ENCODE data around the gene OPRL1.

OPRL1 gene

DNA sequence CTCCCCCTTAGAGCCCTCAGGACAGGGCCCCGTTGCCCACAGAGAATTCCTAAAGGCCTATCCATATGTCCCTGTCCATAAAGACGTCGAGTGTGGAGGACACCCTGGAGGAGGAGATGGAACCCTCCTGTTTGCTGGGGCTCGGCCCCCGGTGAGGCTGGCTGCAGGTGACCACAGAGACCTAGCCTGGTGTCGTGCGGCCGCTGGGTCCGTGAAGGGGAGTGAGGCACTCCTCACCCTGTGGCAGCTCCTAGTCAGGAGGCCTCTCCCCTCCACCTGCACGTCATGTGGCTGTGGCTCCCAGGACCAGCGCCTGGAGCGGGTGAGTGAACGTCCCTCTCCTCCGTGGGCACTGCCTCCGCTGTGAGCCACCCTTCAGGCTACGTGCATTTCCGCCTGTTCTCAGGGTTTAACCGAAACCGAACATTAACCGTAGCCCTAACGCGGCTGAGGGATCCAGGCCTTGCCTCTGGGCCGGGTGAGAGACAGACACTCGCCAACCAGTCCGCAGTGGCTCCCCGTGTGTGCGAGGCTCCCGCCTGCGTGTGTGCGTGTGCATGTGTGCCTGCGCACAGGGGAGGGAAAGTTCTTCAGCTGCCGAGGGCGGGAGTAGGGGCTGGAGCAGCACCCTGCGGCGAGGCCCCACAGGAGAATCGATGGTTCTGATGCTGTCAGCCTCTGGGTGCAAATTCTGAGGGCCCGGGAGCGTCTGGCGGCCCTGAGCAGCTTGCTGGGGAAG is 22.8 kb upstream of the OPRL1 start:
- DNase-seq (ENCODE audit: low spot score): no peak

DNA sequence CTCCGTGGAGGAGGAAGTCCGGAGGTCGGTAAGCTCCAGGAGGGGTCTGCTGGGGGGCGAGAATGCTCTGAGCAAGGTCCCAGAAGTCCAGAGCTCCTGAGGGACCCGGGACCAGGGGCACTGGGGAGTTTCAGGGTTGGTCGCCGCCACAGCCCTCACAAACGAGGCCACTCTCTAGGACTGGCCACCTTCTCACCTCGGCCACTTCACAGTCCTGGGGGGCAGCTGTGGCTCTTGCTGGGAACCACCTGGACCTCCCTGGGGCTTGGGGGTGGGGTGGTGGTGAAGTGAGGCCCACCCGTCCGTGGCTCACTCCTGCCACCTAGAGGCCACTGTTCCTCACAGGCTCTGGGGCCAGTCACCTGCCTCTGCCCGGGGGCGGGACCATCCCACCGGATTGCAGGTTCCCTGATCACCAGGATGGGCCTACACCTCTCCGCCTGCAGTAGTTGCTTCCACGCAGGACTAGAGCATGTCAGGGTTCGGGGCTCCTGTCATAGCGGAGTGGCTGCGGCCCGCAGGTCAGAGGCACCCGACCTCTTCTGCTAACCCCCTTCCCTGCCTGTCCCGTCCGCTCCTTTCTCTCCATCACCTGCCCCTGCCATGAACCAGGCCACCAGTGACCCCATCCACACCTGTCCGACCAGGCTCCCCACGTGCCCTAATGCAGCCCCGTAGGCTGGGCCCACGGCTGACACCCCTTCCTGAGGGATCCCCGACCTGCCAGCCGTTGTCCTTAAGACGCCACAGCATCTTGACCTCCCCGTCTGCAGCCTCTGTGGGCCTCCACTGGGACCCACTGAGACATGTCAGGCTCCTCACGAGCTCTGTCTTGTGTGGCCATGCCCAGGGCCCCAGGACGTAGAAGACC is 22.0 kb upstream of the OPRL1 start:
- DNase-seq (ENCODE audit: low spot score): no peak

GRCh38 chr20:64058536-64058935 is 21.3 kb upstream of the OPRL1 start:
- no peak for DNase-seq (ENCODE audit: low spot score)

GRCh38 chr20:64062276-64062595 is 17.6 kb upstream of the OPRL1 start:
- DNase-seq (ENCODE audit: low spot score): peak; percentile 51

DNA sequence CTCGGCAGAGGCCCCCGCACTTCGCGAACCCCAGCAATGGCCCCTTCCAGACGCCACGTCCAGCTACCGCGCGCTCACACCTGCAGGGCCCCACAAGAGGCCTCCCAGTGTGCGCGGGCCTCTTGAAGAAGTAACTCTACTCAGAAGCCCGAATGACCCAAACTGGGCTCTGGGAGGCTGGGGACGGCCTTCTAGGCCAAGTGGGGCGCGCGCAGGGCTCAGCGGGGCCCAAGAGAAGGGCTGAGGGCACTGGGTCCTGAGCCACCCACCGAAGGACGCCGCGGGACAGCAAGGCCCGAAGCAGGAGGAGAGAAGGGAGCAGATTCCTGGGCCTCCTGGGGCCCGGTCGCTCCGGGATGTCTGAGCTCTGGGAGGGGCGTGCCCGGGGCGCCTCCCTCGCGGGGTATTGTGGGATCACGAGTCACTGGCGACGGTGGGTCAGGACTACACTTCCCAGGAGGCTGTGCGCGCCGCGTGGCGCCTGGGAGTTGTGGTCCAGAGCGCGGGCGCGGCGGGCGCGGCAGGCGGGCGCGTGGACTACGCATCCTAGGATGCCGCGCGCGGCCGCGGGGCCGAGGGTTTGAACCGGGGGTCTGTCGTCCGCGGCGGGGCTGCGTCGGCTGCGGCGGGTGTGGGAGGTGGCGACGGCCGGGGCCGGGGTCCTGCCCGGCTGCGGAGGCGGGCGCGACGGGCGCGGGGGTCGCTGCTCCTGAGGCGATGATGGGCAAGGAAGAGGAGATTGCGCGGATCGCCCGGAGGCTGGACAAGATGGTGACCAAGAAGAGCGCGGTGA is 17.1 kb upstream of the OPRL1 start, which contains the start of gene TCEA2:
TSS of gene TCEA2 (plus strand) at position 603 of the 793 bp plus-strand sequence. CDS start at position 718, 115 bp downstream.
- DNase-seq (ENCODE audit: low spot score): peak; percentile 94

DNA sequence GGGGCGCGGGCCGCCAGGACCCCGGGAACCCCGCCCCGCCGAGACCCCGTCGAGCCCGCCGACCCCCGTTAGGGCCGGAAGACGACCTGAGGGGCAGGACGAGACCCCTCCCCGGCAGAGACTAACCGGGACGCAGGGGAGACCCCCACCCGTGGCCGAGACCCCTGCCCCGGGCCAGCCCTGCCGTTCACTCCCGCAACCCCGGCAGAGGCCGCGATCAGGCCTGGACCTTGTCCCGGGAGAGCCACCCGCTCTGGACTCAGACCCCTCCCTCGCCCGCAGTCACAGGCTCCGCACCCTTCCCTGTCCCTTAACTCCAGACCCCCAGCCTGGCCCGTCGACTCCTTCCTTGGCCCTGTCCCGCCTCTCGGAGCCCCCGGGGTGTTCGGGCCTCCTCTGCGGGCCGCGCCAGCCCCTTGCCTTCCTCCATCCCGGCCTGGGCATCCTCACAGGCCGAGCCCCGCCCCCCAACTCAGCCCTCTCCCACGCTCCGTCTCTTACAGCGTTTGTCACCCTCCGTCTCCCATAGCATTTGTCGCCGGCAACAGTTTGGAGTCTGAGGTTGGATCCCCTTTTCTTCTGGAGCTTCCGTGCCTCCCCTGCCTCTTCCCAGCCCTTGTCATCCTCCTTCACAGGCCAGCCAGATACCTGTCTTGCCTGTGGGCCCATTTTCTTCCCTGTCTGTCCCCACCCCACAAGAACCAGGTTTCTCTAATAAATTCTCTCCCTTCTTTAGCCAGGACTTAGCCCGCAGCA is 16.3 kb upstream of the OPRL1 start:
- DNase-seq (ENCODE audit: low spot score): no peak

DNA sequence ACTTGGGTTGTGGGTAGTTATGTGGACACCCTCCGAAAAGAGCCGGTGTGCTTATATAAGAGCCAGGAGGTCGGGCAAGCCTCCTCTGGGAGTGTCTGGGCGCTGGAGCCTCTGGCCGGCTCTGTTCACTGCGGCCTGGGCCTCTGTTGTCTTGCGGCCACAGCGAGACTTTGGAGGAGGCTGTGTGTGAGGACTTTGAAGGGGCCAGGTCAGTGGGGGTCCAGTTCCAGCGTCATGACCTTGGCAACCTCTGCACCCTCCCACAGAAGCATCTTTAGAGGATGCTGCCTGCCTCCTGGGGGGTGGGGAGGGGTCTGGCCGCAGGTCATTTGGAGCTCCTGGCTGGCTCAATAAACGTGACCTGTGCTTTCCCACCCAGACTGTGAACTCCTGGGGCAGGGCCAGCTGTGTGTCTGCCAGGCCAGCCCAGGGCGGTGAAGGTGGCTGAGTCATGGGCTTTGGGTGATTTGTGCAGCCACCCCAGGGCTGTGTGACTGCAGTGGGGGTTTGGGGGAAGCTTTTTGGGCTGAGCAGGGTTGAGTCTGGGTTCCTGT is 15.7 kb upstream of the OPRL1 start:
- DNase-seq (ENCODE audit: low spot score): no peak

DNA sequence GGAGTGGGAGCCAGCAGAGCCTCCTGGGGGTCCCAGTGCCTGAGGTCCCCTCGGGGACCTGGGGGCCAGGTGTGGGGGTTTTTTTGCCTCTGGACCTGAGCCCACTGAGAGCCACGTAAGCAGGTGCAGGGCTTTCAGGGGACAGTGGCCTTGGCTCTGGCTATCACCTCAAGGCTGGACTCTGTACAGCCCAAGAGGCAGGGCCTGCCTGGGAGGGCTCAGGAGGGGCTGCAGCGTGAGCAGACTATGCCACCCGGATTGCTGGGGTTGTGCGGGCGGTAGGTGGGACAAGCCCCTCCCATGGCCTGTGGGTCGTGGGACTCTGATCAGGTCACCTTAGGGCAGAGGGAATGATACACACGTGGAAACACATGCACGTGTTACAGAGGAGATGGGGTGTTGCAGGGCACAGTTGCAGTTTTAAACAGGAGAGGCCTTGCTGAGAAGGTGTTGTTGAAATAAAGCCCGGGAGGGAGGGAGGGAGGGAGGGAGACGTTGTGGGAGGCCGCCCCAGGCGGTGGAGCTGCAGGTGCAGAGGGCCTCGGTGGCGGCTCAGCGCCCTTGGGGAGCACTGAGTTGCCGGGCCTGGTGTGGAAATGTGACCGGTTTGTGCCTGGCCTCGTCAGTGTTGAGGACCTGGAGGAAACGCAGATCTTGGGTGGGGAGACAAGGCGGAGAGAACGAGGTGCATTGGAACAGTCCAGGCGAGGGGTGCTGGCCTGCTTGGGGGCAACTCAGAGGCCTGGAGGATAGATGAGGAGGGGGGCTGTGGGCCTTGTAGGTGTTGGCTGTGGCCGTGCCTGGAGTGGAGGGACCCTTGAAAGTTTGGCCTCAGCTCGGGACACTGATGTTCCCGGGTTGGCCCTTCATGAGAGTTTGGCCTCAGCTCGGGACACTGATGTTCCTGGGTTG is 14.6 kb upstream of the OPRL1 start:
- no peak for DNase-seq (ENCODE audit: low spot score)

DNA sequence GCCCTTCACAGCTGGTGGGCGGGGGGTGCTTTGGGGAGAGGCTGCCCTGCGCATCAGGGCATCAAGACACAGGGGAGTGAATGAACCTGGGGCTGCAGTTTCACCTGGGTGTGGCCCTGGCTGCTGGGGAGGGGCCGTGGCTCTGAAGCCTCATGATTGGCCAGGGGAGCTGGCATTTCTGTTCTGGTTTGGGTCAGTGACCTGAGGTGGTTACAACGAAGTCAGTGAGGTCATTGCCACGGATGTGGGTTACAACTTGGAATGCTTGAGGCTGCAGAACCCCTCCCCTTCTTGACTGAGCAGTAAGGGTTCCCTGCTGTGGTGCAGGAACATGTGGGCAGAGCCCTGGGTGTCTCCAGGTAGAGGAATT is 13.9 kb upstream of the OPRL1 start:
- DNase-seq (ENCODE audit: low spot score): no peak

DNA sequence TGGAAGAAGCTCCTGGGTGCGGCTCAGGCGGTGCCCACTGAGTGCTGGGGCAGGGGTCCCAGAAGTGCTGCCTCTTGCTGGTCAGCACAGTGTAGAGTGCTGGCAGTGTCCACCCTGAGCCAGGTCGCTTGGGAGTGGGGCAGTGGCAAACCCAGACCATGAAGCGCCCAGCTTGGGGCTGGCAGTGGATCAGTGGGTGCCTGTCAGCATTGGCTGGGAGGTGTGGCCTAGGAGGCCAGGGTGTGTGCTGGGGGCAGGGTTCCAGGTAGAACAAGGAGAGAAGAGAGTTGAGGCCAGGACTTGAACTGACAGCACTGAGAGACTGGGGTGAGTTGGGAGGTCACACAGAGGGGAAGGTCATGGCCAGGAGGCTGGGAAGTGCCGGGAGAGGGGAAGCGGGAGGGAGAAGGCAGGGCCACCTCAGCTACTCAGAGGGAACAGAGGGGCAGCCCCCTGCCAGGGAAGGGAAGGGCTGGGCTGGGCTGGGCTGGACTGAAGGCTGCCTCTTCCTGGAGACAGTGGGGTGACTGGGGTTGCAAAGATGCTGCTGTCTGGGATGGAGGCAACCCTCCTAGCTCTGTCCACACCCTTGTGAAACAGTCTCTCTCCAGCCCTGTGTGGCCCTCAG is 12.8 kb upstream of the OPRL1 start:
- DNase-seq (ENCODE audit: low spot score): no peak

DNA sequence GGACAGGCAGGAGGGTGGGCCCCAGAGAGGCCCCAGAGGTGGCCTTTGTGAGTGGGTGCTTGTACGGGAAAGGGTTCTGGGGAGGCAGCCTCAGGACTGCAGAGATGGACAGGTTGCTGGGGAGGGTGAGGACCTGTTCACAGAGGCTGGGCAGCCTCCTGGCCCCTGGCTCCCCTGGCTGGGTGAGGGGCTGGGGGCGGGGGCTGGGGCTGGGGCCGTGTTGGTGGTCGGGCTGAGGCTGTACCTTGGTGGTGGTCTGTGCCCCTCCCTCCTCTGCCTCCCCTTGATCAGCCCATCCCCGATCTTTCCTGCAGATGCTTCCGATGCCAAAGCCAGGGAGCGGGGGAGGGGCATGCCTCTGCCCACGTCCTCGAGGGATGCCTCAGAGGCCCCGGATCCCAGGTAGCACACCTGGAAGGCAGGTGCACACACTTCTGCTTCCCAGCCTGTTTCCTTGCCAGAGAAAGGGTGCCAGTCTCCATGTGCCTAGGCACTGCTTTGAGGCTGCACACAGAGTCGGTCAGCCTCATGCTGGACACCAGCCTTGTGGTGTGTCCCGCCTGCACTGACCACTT is 12.1 kb upstream of the OPRL1 start:
- no peak for DNase-seq (ENCODE audit: low spot score)

- DNase-seq (ENCODE audit: low spot score): no peak
These were observed 11.3 kb upstream of the OPRL1 start for GRCh38 chr20:64068386-64069208.

DNA sequence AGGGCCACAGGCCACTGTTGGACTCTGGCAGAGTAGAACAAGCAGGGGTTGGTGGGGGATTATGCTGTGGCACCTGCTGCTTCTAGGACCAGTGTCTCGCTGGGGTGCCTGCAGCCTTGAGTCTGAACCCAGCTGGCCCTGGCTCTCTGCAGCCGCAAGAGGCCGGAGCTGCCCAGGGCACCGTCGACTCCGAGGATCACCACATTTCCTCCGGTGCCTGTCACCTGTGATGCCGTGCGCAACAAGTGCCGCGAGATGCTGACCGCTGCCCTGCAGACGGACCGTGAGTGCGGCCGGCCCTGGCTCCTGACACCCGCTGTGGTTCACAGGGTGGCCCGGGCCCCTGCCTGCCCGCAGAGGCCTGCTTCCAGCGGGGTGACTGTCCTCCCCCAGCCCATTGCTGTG is 10.7 kb upstream of the OPRL1 start:
- no peak for DNase-seq (ENCODE audit: low spot score)

DNA sequence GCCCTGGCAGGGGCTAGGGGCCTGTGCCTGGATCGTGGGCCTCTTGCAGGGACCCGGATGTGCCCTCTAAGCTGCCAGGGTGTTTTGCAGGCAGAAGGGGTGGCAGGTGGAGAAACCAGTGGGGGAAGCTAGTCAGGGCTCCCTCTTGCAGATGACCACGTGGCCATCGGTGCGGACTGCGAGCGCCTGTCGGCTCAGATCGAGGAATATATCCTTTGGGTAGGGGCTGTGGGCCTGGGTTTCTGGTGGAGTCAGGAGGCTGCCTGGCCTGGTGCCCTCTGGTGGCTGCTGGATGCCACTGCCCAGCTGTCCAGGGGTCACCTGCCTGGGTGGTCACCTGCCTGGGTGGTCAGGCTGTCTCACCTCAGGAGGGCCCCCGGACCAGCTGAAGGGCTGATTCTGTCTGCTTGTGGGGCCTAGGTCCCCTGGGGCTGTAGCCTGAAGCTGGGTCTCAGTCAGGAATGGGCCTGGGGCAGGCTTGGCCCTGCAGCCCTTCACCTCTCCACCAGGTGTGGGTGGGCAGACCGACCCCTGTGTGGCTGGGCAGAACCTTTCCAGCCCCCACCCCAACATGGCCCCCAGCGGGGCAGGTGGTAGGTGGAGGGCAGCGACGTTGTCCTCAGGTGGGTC is 10.2 kb upstream of the OPRL1 start:
- DNase-seq (ENCODE audit: low spot score): no peak

DNA sequence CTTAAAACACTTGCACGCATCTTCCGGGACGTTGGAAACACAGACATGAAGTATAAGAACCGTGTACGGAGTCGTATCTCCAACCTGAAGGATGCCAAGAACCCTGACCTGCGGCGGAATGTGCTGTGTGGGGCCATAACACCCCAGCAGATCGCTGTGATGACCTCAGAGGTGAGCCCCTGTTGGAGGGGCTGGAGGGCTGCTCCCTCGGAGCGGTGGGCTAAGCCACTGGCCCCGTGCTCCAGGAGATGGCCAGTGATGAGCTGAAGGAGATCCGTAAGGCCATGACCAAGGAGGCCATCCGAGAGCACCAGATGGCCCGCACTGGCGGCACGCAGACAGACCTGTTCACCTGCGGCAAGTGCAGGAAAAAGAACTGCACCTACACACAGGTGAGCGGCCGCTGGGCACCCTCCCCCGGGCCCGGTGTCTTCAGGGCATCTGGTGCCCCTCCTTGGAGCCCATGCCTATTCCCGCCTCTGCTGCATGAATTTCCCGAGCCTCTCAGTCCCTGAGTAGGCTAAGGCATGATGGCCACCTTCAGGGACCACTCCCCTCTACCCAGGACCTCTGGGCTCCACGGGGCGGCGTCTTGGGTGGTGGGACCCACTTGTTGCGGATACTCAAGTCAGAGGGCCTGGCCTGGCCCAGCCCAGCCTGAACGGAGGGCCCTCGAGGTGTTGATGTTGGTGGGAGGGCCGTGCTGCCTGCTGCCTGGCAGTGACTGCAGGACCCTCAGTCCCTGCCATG is 9.5 kb upstream of the OPRL1 start:
- DNase-seq (ENCODE audit: low spot score): no peak

- DNase-seq (ENCODE audit: low spot score): no peak
These were observed 8.2 kb upstream of the OPRL1 start for GRCh38 chr20:64071341-64072332.

Measured in pons (tissue), 1 donor.